HG02852 (cell line): ENCODE data around the gene CELSR1.

Source experiments
- ATAC-seq: cut with Tn5 transposase; IDR thresholded peaks from one replicate; pipeline ENCODE4 v1.9.1; 2021; ENCODE audit warnings: mild to moderate bottlenecking, moderate library complexity; ENCODE audit not compliant: unreplicated experiment

CELSR1 gene

DNA sequence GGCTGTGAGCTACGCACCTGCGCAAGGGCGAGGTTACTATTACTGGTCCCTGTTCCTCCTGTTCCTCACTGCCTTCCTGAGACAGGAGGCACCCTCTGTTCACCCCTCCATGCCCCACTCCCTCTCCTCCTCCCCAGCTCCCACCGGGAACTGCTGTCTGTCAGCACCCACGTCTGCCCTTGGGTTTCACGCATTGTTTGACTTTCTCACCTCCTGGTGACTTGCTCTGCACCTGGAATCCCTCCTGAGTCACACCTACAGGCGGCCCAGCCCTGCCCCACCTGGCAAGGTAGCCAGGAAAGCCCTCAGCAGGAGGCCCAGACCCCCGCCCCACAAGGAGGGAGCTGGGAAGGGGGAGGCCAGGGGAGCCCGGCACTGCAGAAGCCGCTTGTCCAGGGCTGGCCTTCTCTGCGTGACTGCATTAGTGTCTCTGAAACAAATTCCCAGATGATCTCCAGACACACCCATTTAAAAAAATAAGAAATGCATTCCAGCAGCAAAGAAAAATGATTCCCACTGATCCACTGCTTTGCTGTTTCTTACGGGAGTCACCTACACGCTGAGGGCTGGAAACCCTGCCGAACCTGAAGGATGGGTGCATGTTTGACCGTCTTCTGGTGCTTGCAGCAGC, 86.4 kb downstream of the CELSR1 start:
- ATAC-seq: no peak

- no peak for ATAC-seq
Observed at GRCh38 chr22:46449974-46450745, 87.3 kb downstream of the CELSR1 start.

- ATAC-seq: no peak
Observed at GRCh38 chr22:46449116-46449691, 88.2 kb downstream of the CELSR1 start.

GRCh38 chr22:46448333-46448732, 89.1 kb downstream of the CELSR1 start:
- no peak for ATAC-seq

DNA sequence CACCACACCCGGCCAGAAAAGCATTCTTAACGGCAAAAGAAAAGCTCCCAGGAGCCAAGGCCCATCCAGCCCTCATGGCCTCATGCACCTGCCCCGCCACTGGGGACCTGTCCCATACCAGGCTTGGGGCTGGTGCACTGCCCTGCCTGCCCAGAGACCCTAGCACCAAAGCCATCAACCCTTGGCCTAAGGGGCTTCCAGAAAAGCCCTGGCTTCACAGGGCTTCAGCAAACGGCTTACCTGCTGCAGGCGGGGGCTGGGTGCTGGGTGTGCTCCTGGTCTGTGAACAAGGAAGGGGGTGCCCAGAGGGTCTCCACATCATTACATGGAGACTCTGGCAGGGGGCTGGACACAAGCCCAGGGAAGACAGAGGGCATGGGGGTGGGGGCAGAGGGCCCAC, 89.5 kb downstream of the CELSR1 start:
- ATAC-seq: no peak

- ATAC-seq: no peak
Observed at GRCh38 chr22:46446799-46447198, 90.6 kb downstream of the CELSR1 start.

DNA sequence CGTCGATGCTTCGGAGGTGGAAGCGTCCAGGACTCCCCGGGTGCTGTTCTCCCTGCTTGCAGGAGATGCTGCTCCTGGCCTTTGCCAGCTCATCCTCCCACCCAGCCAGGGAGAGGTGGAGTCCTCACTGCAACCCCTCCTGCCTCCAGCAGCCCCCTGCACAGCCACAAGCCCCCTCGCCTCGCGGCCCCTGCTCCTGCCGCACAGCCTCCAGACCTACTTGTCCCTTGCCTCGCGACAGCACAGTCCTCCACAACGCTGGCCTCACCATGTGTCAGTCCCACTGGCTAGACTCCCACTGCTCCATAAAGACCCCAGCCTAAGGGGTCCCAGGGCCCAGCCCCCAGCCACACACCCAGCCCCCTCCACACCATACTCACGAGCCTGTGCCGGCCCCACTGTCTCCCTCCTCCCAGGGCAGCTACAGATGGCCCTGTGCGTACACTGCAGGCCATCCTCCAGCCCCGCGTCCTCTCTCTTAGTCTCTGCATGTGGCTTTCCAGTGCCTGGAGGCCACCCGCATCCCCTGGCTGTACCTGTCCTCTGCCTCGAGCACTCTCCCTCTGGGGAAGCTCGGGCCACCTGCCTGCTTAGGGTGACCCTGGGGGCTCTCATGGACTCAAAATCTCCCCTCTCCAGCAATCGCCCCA, 91.5 kb downstream of the CELSR1 start:
- no peak for ATAC-seq

DNA sequence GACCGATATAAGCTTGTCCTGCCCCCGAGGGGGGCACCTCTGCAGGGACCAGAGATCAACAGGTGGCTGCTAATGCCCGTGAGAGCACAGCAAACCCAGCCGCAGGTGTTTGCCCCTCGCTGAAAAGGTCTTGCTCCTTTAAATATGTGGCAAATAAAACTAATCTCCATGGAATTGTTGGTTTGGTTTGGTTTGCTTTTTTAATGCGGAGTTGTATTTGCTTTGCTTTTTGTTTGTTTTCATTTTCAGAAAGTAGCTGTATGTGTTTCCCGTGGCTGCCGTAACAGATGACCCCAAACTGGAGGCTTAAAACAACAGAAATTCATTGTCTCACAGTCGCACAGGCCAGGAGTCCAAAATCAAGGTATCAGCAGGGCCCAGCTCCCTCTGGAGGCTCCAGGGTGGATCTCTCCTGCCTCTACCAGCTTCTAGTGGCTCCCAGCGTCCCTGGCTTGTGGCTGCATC, 93.0 kb downstream of the CELSR1 start:
- ATAC-seq: no peak

GRCh38 chr22:46443850-46444389, 93.5 kb downstream of the CELSR1 start:
- ATAC-seq: no peak

DNA sequence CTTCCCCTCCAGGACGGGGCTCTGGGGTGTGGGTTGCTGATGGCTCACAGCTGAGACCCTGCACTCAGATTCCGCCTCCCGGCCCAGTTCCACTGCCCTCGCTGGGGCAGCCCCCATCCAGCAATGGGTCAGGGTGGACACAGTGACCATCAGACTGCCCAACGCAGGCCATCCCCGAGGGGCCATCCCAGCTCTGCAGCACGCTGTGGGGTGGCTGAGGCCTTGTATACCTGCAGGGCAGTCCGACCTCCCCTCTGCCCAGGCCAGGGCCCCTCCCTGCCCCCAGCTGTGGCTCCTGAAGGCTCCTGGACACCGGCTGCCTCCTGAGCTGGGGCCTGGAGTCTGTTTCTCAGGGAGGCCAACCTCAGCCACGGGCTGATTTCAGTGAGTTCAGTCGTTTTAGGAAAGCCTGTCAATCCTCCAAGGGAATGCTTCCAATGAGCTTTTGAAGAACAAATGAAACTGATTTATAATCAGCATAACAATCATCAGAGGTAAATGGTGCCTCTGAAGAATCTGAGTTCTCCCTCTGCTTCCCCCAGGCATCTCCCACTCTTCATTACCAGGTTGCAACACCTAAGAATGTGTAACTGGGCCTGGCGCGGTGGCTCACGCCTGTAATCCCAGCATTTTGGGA, 95.1 kb downstream of the CELSR1 start:
- ATAC-seq: no peak

- ATAC-seq: no peak
Observed at GRCh38 chr22:46439576-46440465, 97.6 kb downstream of the CELSR1 start.

GRCh38 chr22:46439111-46439510, 98.3 kb downstream of the CELSR1 start:
- no peak for ATAC-seq

- no peak for ATAC-seq
Observed at GRCh38 chr22:46437671-46438440, 99.6 kb downstream of the CELSR1 start.

GRCh38 chr22:46436595-46437175, 100.7 kb downstream of the CELSR1 start:
- ATAC-seq: no peak

DNA sequence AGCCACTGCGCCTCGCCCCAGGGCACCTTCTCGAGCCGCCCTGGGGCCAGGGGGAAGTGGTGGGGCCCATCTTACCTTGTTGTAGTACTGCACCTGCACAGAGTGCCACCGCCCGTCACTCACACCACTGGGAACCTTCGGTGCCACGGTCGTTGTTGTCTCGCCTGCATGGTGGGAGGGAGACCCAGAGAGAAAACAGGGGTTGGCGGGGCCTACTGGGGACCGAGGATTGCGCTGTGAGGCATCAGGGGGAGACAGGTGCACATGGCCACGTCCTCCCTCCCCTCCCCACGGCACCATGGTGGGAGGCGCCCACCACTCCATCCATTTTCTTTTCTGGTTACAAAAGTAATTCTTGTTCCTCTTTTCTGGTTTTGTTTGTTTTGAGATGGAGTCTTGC, 104.1 kb downstream of the CELSR1 start:
- no peak for ATAC-seq

- ATAC-seq: no peak
Observed at GRCh38 chr22:46432164-46433068, 105.0 kb downstream of the CELSR1 start.

GRCh38 chr22:46430961-46431838, 106.2 kb downstream of the CELSR1 start:
- ATAC-seq: no peak
